Vagina (tissue), 2 donors: Measurements from ENCODE around the gene REXO1. TPM values are rescaled to one million over a fixed set of nuclear protein-coding genes. Genes with fewer than 3 reads are reported as not detected.

ENCODE experiments used
- DNase-seq, 2 donors: peaks; one replicate each; pipeline ENCODE4 v3.0.0-alpha.2; 2017; ENCODE audit errors: extremely low spot score in 2 of 2
- H3K27ac ChIP-seq: fragments of 200-600 bp; sonication (generic); one replicate; pipeline ENCODE4 v1.5.1; 2019
- H3K27me3 ChIP-seq: fragments of 200-600 bp; sonication (generic); one replicate; pipeline ENCODE4 v1.5.1; 2019
- H3K36me3 ChIP-seq, 2 donors: fragments of 200-600 bp; sonication (generic); one replicate each; pipeline ENCODE4 v1.5.1; 2017 to 2019
- H3K4me1 ChIP-seq: fragments of 200-600 bp; sonication (generic); one replicate; pipeline ENCODE4 v1.5.1; 2019
- H3K4me3 ChIP-seq, 2 donors: fragments of 200-600 bp; sonication (generic); 1 replicate in 1 of 2; 2 replicates in 1 of 2; pipeline ENCODE4 v1.5.1; 2016 to 2019
- H3K9me3 ChIP-seq: fragments of 200-600 bp; sonication (generic); one replicate; pipeline ENCODE4 v1.5.1; 2019
- CTCF ChIP-seq, 3 experiments: fragments of 450-650 bp in 2 of 3; fragments of 200-600 bp in 1 of 3; sonication (generic) in 1 of 3; IDR thresholded peaks; one replicate each; pipeline ENCODE4 v1.5.1; 2017 to 2019; ENCODE audit warnings: antibody characterized with exemption in 3 of 3, mild to moderate bottlenecking in 2 of 3, moderate library complexity in 2 of 3
- POLR2A ChIP-seq, 2 donors: fragments of 450-650 bp; IDR thresholded peaks; one replicate each; pipeline ENCODE4 v1.6.1; 2017; ENCODE audit warnings: antibody characterized with exemption in 2 of 2, mild to moderate bottlenecking in 2 of 2, moderate library complexity in 2 of 2
- POLR2AphosphoS5 ChIP-seq, 2 donors: sonication (generic); formaldehyde crosslinking; IDR thresholded peaks; one replicate each; pipeline ENCODE4 v1.9.0; 2017; ENCODE audit warnings: antibody characterized with exemption in 2 of 2, mild to moderate bottlenecking in 2 of 2, low read depth in 1 of 2; ENCODE audit not compliant: insufficient read depth in 1 of 2
- intact Hi-C: fragments of 100-400 bp; cut with DNase I; formaldehyde crosslinking; loops from one replicate; pipeline ENCODE4 v1.15.1; 2023
- total RNA-seq: library from RNA; depleted of rRNA; stranded (reverse); fragments of >200 nt; gene quantifications from one replicate; pipeline ENCODE4 v1.2.3, GENCODE V29; 2016

Gene REXO1
- total RNA-seq, 1 donor from 2014 or later, result 19.9 TPM

- no peak for DNase-seq
- no peak for TF ChIP-seq POLR2A (IDR thresholded peaks at IDR 0.05)
- TF ChIP-seq CTCF (IDR thresholded peaks at IDR 0.05), result no peak
- TF ChIP-seq POLR2AphosphoS5 (IDR thresholded peaks at IDR 0.05; ENCODE audit: insufficient read depth in 1 of 2, low read depth in 1 of 2), result no peak
- no peak overlapping the region for H3K4me3 ChIP-seq
- no peak overlapping the region for H3K27ac ChIP-seq
- intact Hi-C loops, result no loop called here
- H3K9me3 ChIP-seq, result no peaks in the 10 kb centered on the region
- H3K4me1 ChIP-seq, result peaks cover 21% of the 10 kb centered on the region
- H3K27me3 ChIP-seq, result no peaks in the 10 kb centered on the region
- no peaks in the 10 kb centered on the region for H3K36me3 ChIP-seq
Measured at GRCh38 chr19:1866693-1867348, 18.5 kb upstream of the REXO1 start.

GRCh38 chr19:1865172-1866010 lies 17.1 kb upstream of the REXO1 start:
- Histone ChIP-seq H3K27me3 (no peaks in the 10 kb centered on the region), H3K4me3 (peak overlapping the region; percentile 73 to 76), H3K9me3 (no peaks in the 10 kb centered on the region), H3K36me3 (no peaks in the 10 kb centered on the region), H3K4me1 (peaks cover 32% of the 10 kb centered on the region), H3K27ac (peak overlapping the region; percentile 82)
- no peak for DNase-seq
- no peak for TF ChIP-seq CTCF (IDR thresholded peaks at IDR 0.05)
- no peak for TF ChIP-seq POLR2AphosphoS5 (IDR thresholded peaks at IDR 0.05; ENCODE audit: insufficient read depth in 1 of 2, low read depth in 1 of 2)
- no peak for TF ChIP-seq POLR2A (IDR thresholded peaks at IDR 0.05)
- intact Hi-C loops, result no loop called here

GRCh38 chr19:1864480-1865171 lies 16.3 kb upstream of the REXO1 start:
- peak overlapping the region; percentile 82 for H3K27ac ChIP-seq
- peak; percentile 54 to 72 (median 57) for TF ChIP-seq CTCF (IDR thresholded peaks at IDR 0.05)
- peak in 1 of 2 donors; percentile 43 for TF ChIP-seq POLR2AphosphoS5 (IDR thresholded peaks at IDR 0.05; ENCODE audit: insufficient read depth in 1 of 2, low read depth in 1 of 2)
- TF ChIP-seq POLR2A (IDR thresholded peaks at IDR 0.05), result no peak
- H3K4me3 ChIP-seq, result peak overlapping the region; percentile 73 to 76
- intact Hi-C loops, result no loop called here
- H3K36me3 ChIP-seq, result no peaks in the 10 kb centered on the region
- no peaks in the 10 kb centered on the region for H3K27me3 ChIP-seq
- H3K4me1 ChIP-seq, result peaks cover 39% of the 10 kb centered on the region
- DNase-seq, result no peak
- H3K9me3 ChIP-seq, result no peaks in the 10 kb centered on the region

GRCh38 chr19:1863638-1864479 lies 15.6 kb upstream of the REXO1 start:
- Histone ChIP-seq H3K9me3 (no peaks in the 10 kb centered on the region), H3K27ac (peak overlapping the region; percentile 82), H3K4me1 (peaks cover 47% of the 10 kb centered on the region), H3K36me3 (no peaks in the 10 kb centered on the region), H3K4me3 (peak overlapping the region; percentile 73 to 76), H3K27me3 (no peaks in the 10 kb centered on the region)
- TF ChIP-seq CTCF (IDR thresholded peaks at IDR 0.05), result no peak
- peak in 1 of 2 donors; percentile 75 for TF ChIP-seq POLR2AphosphoS5 (IDR thresholded peaks at IDR 0.05; ENCODE audit: insufficient read depth in 1 of 2, low read depth in 1 of 2)
- intact Hi-C loops, result no loop called here
- DNase-seq, result no peak
